ENCODE measurements around the gene CDK3.

Gene CDK3

GRCh38 chr17:75976175-75976848 lies 24.3 kb upstream of the CDK3 start:
- Histone ChIP-seq H3K4me3 (ENCODE audit: low read depth, low read length) (no peak overlapping the region), H3K4me1 (ENCODE audit: control insufficient read depth, insufficient read depth, low read length) (peaks cover 7% of the 10 kb centered on the region; the same call in 1 of the 2 replicates), H3K27ac (ENCODE audit: low read depth, low read length) (no peak overlapping the region), H3K27me3 (ENCODE audit: control insufficient read depth, insufficient read depth, low read length) (no peaks in the 10 kb centered on the region), H3K36me3 (ENCODE audit: control insufficient read depth, insufficient read depth, low read length) (peaks cover 27% of the 10 kb centered on the region), H3K9ac (ENCODE audit: low read depth, low read length) (no peak overlapping the region), H3K9me3 (ENCODE audit: control insufficient read depth, insufficient read depth, low read length) (no peaks in the 10 kb centered on the region)

GRCh38 chr17:75978938-75979704 lies 21.5 kb upstream of the CDK3 start, which contains the start of the genes ACOX1 and TEN1:
Gene ACOX1 (minus strand): TSS chr17:75979166. CDS start chr17:75979073, 93 bp downstream.
Gene TEN1 (plus strand): TSS chr17:75979240. CDS start chr17:75986193, 6,953 bp downstream.
- peaks cover 24% of the 10 kb centered on the region for H3K4me1 ChIP-seq (ENCODE audit: control insufficient read depth, insufficient read depth, low read length)
- peak within 1 kb of the TSS; percentile 100 for H3K27ac ChIP-seq (ENCODE audit: low read depth, low read length)

GRCh38 chr17:75979705-75980187 lies 20.9 kb upstream of the CDK3 start:
- no peaks in the 10 kb centered on the region for H3K9me3 ChIP-seq (ENCODE audit: control insufficient read depth, insufficient read depth, low read length)
- H3K36me3 ChIP-seq (ENCODE audit: control insufficient read depth, insufficient read depth, low read length), result peaks cover 9% of the 10 kb centered on the region; the same call in 1 of the 2 replicates
- peak overlapping the region; percentile 89 for H3K4me3 ChIP-seq (ENCODE audit: low read depth, low read length)
- peak overlapping the region; percentile 87 for H3K9ac ChIP-seq (ENCODE audit: low read depth, low read length)
- peak overlapping the region; percentile 100 for H3K27ac ChIP-seq (ENCODE audit: low read depth, low read length)
- H3K4me1 ChIP-seq (ENCODE audit: control insufficient read depth, insufficient read depth, low read length), result peaks cover 31% of the 10 kb centered on the region
- no peaks in the 10 kb centered on the region for H3K27me3 ChIP-seq (ENCODE audit: control insufficient read depth, insufficient read depth, low read length)

More at GRCh38 chr17:75978938-75979704, 21.5 kb upstream of the CDK3 start, which contains the start of the genes ACOX1 and TEN1:
- peaks cover 9% of the 10 kb centered on the region; the same call in 1 of the 2 replicates for H3K36me3 ChIP-seq (ENCODE audit: control insufficient read depth, insufficient read depth, low read length)
- peak within 1 kb of the TSS; percentile 87 for H3K9ac ChIP-seq (ENCODE audit: low read depth, low read length)
- H3K4me3 ChIP-seq (ENCODE audit: low read depth, low read length), result peak within 1 kb of the TSS; percentile 89
- no peaks in the 10 kb centered on the region for H3K9me3 ChIP-seq (ENCODE audit: control insufficient read depth, insufficient read depth, low read length)
- no peaks in the 10 kb centered on the region for H3K27me3 ChIP-seq (ENCODE audit: control insufficient read depth, insufficient read depth, low read length)

GRCh38 chr17:75980188-75981018 lies 20.3 kb upstream of the CDK3 start:
- peaks cover 31% of the 10 kb centered on the region for H3K4me1 ChIP-seq (ENCODE audit: control insufficient read depth, insufficient read depth, low read length)
- no peaks in the 10 kb centered on the region for H3K27me3 ChIP-seq (ENCODE audit: control insufficient read depth, insufficient read depth, low read length)
- H3K27ac ChIP-seq (ENCODE audit: low read depth, low read length), result peak overlapping the region; percentile 100
- H3K36me3 ChIP-seq (ENCODE audit: control insufficient read depth, insufficient read depth, low read length), result peaks cover 9% of the 10 kb centered on the region; the same call in 1 of the 2 replicates
- H3K4me3 ChIP-seq (ENCODE audit: low read depth, low read length), result peak overlapping the region; percentile 89
- H3K9ac ChIP-seq (ENCODE audit: low read depth, low read length), result peak overlapping the region; percentile 87; the same call in 1 of the 2 replicates
- no peaks in the 10 kb centered on the region for H3K9me3 ChIP-seq (ENCODE audit: control insufficient read depth, insufficient read depth, low read length)

- peak overlapping the region; percentile 20 for H3K27ac ChIP-seq (ENCODE audit: low read depth, low read length)
- no peaks in the 10 kb centered on the region for H3K27me3 ChIP-seq (ENCODE audit: control insufficient read depth, insufficient read depth, low read length)
- H3K36me3 ChIP-seq (ENCODE audit: control insufficient read depth, insufficient read depth, low read length), result peaks cover 6% of the 10 kb centered on the region; the same call in 1 of the 2 replicates
- H3K9me3 ChIP-seq (ENCODE audit: control insufficient read depth, insufficient read depth, low read length), result no peaks in the 10 kb centered on the region
- H3K9ac ChIP-seq (ENCODE audit: low read depth, low read length), result no peak overlapping the region
- H3K4me1 ChIP-seq (ENCODE audit: control insufficient read depth, insufficient read depth, low read length), result peaks cover 31% of the 10 kb centered on the region
- H3K4me3 ChIP-seq (ENCODE audit: low read depth, low read length), result no peak overlapping the region
Observed at GRCh38 chr17:75981019-75981615, 19.5 kb upstream of the CDK3 start.

DNA sequence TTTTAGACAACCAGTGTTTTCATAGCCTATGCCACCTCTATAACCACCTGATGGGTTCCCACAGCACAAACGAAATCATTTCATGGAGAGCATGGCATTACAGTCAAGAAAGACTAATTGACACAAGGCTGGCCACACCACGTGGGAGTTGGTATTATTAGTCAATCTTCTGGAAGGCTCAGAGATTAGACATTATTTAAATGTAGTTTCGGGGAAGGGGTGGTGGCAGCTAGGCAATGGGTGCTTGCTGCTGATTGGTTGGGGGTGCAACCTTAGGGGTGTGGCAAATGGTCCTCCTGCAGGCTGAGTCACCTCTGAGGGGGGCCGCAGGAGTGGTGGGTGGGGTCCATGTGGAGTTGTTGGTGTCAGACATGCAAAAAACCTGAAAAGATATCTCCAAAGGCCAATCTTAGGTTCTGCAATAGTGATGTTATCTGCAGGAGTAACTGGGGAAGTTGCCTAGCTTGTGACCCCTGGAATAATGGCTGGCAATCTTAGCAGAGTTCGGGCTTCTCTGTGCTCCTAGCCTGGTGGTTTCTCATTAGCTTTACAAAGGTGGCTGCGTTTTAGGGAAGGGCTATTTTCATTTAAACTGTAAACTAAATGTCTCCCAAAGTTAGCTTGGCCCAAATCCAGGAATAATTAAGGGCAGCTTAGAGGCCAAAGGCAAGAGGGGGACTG lies 17.0 kb upstream of the CDK3 start:
- H3K27ac ChIP-seq (ENCODE audit: low read depth, low read length), result peak overlapping the region; percentile 86

DNA sequence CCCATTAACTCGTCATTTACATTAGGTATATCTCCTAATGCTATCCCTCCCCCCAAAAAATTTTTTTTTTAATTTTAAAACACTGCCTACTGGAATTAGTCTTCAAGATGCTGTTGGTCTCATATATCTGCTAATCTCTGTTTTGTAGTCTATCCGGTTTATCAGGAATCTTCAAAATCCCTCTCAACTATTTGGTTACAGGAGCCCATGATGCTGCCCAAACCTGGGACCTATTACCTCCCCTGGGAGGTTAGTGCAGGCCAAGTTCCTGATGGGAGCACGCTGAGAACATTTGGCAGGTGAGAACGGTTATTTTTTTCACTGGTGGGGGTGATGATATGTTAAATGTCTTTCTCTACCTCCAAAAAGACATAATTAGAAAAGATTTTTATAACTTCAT lies 14.7 kb upstream of the CDK3 start:
- Histone ChIP-seq H3K36me3 (ENCODE audit: control insufficient read depth, insufficient read depth, low read length) (peaks cover 9% of the 10 kb centered on the region), H3K9ac (ENCODE audit: low read depth, low read length) (no peak overlapping the region), H3K27ac (ENCODE audit: low read depth, low read length) (no peak overlapping the region), H3K4me3 (ENCODE audit: low read depth, low read length) (no peak overlapping the region), H3K9me3 (ENCODE audit: control insufficient read depth, insufficient read depth, low read length) (no peaks in the 10 kb centered on the region), H3K4me1 (ENCODE audit: control insufficient read depth, insufficient read depth, low read length) (peaks cover 25% of the 10 kb centered on the region), H3K27me3 (ENCODE audit: control insufficient read depth, insufficient read depth, low read length) (no peaks in the 10 kb centered on the region)

More for the DNA sequence above, 17.0 kb upstream of the CDK3 start:
- H3K4me1 ChIP-seq (ENCODE audit: control insufficient read depth, insufficient read depth, low read length), result peaks cover 29% of the 10 kb centered on the region
- H3K9me3 ChIP-seq (ENCODE audit: control insufficient read depth, insufficient read depth, low read length), result no peaks in the 10 kb centered on the region
- H3K36me3 ChIP-seq (ENCODE audit: control insufficient read depth, insufficient read depth, low read length), result peaks cover 9% of the 10 kb centered on the region
- peak overlapping the region; percentile 71 for H3K9ac ChIP-seq (ENCODE audit: low read depth, low read length)
- H3K27me3 ChIP-seq (ENCODE audit: control insufficient read depth, insufficient read depth, low read length), result no peaks in the 10 kb centered on the region
- H3K4me3 ChIP-seq (ENCODE audit: low read depth, low read length), result peak overlapping the region; percentile 40

DNA sequence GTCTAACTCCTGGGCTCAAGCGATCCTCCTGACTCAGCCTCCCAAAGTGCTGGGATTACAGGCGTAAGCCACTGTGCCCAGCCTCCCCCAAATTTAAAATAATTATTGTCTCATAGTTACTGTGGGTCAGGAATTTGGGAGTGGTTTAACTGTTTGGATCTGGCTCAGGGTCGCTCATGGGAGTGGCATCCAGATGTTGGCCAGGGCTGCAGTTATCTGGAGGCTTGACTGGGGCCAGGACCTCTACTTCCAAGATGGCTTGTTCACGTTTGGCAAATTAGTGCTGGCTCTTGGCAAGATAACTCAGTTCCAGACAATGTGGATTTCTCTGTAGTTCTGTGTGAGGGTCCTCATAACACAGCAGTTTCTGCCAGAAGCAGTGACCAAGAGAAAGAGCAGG lies 13.6 kb upstream of the CDK3 start:
- Histone ChIP-seq H3K27me3 (ENCODE audit: control insufficient read depth, insufficient read depth, low read length) (no peaks in the 10 kb centered on the region), H3K36me3 (ENCODE audit: control insufficient read depth, insufficient read depth, low read length) (peaks cover 19% of the 10 kb centered on the region), H3K4me3 (ENCODE audit: low read depth, low read length) (no peak overlapping the region), H3K27ac (ENCODE audit: low read depth, low read length) (no peak overlapping the region), H3K4me1 (ENCODE audit: control insufficient read depth, insufficient read depth, low read length) (peaks cover 23% of the 10 kb centered on the region), H3K9me3 (ENCODE audit: control insufficient read depth, insufficient read depth, low read length) (no peaks in the 10 kb centered on the region), H3K9ac (ENCODE audit: low read depth, low read length) (no peak overlapping the region)

DNA sequence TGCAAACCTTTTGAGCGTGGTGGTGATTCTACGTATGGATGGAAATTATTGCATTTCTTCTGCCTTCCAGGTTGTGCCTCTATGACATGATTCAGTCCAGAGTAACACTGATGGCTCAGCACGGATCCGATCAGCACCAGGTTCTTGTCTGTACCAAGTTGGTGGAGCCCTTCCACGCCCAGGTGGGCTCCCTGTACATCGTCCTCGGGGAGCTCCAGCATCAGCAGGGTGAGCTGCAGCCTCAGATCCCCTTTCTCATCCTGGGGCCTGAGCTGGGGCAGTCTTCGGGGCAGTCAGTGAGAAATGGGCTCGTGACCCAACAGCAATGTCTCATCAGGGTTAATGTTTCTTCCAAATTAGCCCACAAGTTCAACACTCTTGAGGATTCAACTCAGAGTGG lies 9.3 kb upstream of the CDK3 start:
- no peak overlapping the region for H3K4me3 ChIP-seq (ENCODE audit: low read depth, low read length)
- H3K9ac ChIP-seq (ENCODE audit: low read depth, low read length), result no peak overlapping the region
- H3K9me3 ChIP-seq (ENCODE audit: control insufficient read depth, insufficient read depth, low read length), result no peaks in the 10 kb centered on the region
- no peaks in the 10 kb centered on the region for H3K4me1 ChIP-seq (ENCODE audit: control insufficient read depth, insufficient read depth, low read length)
- H3K27me3 ChIP-seq (ENCODE audit: control insufficient read depth, insufficient read depth, low read length), result no peaks in the 10 kb centered on the region
- no peak overlapping the region for H3K27ac ChIP-seq (ENCODE audit: low read depth, low read length)
- H3K36me3 ChIP-seq (ENCODE audit: control insufficient read depth, insufficient read depth, low read length), result peaks cover 29% of the 10 kb centered on the region

All from HUES48 (cell line).